ENCODE data around the gene GAREM2.

Gene GAREM2

GRCh38 chr2:26224095-26224494 lies 51.2 kb downstream of the GAREM2 start:
- in situ Hi-C loops (cut with MboI; ENCODE audit: low sequenced_read_pairs), result no loop called here

- in situ Hi-C loops (cut with MboI; ENCODE audit: low sequenced_read_pairs), result no loop called here
Measured at GRCh38 chr2:26229595-26229994, 56.7 kb downstream of the GAREM2 start.

DNA sequence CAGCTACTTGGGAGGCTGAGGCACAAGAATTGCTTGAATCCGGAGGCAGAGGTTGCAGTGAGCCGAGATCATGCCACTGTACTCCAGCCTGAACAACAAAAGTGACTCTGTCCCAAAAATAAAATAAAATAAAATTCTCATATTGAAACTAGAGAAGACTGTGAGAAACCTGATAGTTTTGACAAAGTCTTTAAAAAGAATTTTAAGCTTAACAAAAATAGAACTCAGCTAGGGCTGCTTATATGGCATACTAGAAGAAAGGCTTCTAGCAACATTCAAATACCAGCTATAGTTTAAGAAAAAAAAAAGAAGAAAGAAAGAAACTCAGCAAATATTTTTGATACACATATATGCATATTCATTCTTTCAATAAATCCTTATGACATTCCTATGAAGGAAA lies 57.9 kb downstream of the GAREM2 start:
- in situ Hi-C loops (cut with MboI; ENCODE audit: low sequenced_read_pairs), result no loop called here

- in situ Hi-C loops (cut with MboI; ENCODE audit: low sequenced_read_pairs), result no loop called here
Measured at GRCh38 chr2:26235089-26235488, 62.2 kb downstream of the GAREM2 start.

DNA sequence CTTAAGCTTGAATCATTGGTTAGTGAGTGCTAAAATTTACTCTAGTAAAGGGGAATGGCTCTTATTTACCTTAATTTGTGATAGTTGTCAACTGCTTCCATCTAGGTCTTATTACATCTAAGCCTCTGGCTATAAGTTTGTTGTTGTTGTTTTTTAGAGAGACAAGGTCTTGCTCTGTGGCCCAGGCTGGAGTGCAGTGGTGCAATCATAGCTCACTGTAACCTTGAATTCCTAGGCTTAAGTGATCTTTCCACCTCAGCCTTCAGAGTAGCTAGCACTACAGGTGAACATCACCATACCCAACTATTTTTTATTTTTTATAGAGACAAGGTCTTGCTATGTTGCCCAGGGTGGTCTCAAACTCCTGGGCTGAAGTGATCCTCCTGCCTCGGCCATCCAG lies 65.0 kb downstream of the GAREM2 start:
- in situ Hi-C loops (cut with MboI; ENCODE audit: low sequenced_read_pairs), result no loop called here

GRCh38 chr2:26238311-26238958 lies 65.5 kb downstream of the GAREM2 start:
- in situ Hi-C loops (cut with MboI; ENCODE audit: low sequenced_read_pairs), result no loop called here

Data from HL-60/S4 treated with phorbol 12-myristate 13-acetate at 8.2 ng/mL for 4 days and 3 days (cell line).